NCI-H526 treated with DMSO at 0.1 percent for 48 hours (cell line): ENCODE data around the gene AFAP1L1.
"Not testable (repeated sequence)": the region's sequence is repeated elsewhere in the genome, so short reads cannot be mapped to it uniquely, and the experiment has no call there.

Experiments used
- DNase-seq: peaks from one replicate; lab custom pipeline; 2025; lab: John Stamatoyannopoulos, UW

Gene AFAP1L1

DNA sequence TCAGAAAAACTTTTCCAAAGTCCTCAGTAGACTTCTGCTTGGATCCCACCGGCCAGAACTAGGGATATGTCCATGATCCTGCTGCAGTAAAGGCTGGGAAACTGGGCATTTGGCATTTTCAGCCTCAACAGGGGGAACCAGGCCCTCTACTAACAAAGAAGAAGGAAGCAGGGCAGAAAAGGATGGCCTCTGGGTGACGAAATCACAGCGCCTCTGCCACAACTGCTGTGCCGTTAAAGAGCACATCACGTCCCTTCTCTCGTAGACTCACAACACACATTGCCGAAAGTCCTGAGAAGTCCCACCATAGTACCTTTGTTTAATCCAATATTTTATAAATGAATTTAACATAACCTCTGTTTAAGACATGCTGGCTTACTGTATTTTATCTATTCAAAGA is 10.4 kb upstream of the AFAP1L1 start:
- DNase-seq, result no peak

DNA sequence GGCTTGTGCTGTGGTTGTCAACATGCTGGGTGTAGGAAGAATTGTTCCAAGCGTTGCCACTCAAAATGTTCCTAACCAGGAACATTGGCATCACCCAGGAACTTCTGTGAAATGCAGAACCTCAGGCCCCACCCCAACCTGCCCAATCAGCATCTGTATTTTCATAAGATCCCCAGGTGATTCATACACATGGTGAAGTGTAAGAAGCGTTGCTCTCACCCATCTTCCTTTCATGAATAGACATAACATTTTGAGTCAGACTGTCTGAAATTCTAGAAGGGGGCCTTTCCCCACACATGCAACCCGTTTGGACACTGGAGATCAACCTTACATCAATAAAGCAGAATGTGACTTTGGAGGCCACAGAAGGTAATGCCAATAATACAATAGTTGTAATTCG is 9.3 kb upstream of the AFAP1L1 start:
- DNase-seq, result no peak

DNA sequence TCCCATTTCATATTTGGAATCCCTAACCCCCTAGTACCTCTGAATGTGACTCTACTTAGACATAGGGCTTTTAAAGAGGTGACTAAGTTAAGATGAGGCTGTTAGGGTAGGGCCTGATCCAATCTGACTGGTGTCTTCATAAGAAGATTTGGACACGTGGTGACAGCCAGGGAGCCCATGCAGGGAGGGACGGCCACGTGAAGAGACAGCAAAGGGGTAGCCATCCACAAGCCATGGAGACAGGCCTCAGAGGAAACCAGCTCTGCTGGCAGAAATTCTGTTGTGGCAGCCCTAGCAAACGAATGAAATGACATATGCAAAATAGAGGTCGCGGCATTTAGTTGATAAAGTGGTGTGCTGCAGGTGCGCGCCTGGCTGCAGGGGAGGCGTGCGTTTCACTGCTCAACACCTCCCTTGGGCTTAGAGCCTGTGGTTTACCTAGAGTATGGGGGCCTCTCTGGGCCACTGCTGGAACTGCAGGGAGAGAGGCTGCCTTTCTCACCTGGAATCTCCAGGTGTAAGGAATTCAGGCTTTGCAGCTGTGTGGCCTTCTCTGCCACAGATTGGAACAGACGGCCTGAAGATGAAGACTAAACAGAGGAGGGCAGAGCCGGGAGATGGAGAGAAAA is 7.1 kb upstream of the AFAP1L1 start:
- peak; percentile 72 for DNase-seq

DNA sequence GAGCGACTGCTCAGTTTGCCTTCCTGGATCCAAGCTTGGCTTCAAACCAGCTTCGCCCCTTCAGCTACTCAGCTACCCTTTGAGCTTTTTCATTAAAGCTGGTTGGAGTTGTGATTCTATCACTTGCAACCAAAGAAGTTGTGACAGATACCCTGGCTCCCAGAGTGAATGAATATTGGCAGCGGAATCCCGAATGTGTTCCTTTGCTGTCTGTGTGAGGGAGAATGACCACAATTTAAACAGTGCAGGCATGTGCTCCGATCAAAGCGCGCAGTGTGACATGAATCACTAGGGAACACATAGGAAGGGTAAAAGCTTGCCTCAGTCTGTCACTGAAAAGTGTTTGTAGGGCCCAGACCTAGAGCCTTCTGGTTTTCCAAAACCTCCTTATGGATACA is 6.6 kb upstream of the AFAP1L1 start:
- DNase-seq, result no peak

DNA sequence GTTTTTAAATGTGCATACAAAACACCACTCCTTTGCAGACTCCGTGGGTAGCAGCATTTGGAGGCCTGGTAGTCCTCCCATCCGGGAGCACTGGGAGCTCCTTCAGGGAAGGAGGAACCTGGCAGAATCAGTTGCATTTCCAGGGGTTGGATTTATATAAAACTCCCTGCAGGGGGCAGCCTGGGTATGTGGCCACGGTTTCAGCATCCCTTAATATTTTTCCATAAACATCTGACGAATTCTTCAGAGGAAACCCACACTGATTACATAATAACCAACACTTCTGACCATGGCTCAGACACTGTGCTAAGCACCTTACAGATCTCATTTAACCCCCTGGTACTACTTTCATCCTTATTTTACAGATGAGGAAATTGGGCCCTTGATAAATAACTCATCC is 6.1 kb upstream of the AFAP1L1 start:
- no peak for DNase-seq

DNA sequence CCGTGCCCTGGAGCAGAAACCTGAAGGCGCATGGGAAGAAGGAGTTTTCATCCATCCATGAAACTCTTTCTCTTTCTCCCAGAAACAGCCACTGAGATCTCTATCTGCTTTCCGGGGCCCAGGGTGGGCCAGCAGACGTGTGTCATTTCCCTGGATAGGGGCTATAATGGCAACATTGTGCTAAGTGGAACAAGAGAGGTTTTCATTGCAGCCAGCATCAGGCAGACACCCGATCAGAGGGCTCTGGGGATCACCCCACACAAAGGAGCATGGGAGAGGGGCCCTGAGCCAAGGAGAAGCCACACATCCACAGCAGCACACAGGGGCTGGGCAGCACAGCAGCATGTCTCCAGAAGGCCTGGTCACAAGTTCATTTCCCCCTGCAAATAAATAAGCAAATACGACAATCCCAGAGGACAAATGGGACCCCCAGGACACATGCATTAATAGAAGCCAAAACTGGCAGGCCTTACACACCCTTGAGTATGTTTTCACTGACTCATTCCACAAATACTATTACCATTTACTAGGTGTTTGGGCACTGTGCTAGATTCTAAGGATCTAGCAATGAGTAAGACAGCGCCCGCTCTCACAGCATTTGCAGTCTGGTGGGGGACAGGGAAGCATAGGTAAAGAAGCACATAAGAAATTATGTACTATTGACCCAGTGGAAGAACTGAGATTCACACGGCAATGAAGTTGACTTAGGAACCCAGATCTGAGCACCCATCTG is 4.3 kb upstream of the AFAP1L1 start:
- no peak for DNase-seq

DNA sequence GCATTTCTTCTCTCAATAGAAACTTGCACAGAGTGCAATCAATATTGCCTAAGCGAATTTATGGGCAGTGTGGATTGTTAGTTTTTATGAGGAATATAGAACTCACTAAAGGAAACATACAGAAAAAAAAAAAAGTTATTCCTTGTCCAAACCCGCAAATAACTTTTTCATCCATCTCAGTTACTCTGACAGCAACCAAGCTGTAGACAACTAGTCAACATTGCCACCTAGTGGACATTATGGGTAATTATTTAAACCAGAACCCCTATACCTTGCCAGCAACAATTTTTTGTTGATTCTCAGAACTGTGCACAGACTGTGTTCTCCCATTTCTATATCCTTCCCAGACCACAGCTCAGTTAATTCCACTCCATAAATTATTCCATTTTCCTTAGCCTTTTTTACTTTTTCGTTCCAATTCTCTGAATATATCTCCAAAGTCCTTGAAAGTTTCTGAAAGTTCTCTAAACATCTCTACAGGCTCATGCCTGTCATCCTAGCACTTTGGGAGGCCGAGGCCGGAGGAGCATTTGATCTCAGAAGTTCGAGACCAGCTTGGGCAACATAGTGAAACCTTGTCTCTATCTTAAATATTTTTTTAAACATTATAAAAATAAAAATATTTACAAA is 2.6 kb upstream of the AFAP1L1 start:
- peak; percentile 19 for DNase-seq

DNA sequence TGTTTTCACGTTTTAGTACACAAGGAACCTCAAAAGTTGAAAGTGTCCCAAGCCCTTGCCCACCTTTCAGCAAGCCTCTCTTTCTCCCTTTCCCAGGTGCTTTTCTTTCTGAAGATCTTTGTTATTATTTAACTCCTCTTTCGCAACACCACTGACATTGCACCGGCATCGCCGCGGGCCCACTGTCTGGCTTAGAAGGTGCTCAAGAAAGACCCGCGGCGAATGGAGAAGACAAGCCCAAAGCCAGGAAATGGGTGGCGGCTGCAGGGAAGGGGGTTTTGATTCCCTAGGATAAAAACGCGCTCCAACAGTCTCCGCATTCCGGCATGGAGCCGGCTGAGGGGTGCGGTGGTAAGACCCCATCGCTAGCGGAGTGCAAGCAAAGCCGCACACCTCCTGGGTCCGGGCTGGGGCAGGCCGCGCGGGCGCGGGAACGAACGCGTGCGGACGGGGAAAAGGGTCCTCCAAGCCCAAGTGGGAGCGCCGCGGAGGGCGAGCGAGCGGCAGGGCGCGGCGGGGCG is 404 bp upstream of the AFAP1L1 start:
- DNase-seq, result no peak

DNA sequence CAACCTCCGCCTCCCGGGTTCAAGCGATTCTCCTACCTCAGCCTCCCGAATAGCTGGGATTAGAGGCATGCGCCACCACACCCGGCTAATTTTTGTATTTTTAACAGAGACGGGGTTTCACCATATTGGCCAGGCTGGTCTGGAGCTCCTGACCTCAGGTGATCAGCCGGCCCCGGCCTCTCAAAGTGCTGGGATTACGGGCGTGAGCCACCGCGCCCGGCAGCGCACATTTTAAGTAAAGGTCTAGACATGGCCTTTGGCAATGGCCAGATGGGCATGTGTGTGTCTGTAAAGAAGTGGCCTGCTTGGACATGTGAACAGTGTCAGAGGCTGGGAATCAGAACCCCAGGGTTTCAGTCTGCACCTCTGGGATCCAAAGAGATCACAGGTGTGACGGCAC is 1.1 kb downstream of the AFAP1L1 start:
- DNase-seq, result not testable (repeated sequence)

DNA sequence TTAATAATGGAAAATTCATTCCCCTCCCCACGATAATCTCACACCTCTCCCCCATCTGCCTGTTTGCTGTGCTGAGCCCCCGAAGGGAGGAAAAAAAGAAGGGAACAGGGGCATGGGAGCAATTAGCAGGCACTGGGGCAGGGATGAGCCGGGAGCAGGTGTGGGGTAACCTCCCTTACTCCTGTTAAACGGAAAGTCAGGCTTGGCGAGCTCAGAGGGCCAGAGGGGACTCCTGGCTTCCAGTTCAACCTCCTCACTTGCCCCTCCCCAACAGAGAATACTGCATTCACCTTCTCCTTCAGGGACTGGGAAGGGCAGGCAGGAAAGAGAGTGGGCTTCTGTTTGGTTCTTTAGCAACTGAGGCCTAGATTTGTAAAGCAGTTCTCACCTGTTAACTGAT is 1.6 kb downstream of the AFAP1L1 start:
- DNase-seq, result no peak

DNA sequence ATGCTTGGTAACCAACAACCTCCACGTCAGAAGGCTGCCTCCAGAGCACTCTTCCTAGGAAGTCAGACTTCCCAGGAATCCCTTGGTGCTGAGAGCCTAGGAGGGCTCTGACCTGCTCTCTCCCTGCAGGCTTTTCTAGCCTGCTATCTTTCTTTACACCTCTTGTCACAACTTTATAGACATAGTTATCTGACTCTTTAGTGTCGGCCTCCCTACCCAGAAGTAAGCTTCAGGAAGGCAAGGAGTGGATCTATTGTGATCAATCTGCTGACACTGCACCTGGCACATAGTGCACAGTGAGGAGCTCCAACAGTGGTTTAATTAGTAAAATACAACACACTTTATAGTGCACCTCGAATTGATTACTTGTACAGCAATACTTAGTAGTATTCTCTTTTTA is 2.3 kb downstream of the AFAP1L1 start:
- no peak for DNase-seq

DNA sequence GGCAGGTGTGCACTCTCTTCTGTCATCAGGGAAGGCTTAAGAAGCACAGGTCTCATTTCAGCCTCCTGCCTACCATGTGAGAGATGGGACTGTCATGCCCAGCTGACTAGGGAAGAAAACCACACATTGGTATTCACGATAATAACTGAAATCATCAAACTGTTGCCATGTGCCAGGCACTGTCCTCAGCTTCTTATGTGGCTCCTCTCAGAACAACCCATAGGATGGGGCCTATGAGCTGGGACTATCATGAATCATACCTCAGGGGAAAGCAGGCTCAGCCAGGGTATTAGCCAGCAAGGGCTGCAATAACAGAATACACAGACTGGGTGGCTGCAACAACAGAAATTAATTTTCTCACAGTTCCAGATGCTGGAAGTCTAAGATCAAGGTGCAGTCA is 3.3 kb downstream of the AFAP1L1 start:
- DNase-seq, result no peak

DNA sequence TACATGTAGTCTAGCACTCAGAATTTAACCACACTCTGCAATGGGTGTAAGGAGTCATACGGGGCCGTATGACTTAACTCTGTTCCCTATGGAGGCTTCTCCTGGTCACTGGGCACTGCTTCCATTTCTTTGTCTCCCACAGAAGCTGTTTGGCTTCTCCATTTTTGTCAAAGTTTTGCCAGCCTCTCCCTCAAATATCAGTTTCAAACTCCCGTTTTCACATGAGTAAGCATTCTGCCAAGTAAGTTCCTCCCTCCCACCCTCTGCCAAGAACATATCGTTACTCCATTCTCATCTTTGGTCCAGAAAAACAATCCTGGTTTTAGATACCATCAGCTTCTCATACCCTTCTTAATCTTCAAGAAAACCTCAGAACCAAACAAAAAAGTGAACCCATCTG is 6.1 kb downstream of the AFAP1L1 start:
- no peak for DNase-seq

DNA sequence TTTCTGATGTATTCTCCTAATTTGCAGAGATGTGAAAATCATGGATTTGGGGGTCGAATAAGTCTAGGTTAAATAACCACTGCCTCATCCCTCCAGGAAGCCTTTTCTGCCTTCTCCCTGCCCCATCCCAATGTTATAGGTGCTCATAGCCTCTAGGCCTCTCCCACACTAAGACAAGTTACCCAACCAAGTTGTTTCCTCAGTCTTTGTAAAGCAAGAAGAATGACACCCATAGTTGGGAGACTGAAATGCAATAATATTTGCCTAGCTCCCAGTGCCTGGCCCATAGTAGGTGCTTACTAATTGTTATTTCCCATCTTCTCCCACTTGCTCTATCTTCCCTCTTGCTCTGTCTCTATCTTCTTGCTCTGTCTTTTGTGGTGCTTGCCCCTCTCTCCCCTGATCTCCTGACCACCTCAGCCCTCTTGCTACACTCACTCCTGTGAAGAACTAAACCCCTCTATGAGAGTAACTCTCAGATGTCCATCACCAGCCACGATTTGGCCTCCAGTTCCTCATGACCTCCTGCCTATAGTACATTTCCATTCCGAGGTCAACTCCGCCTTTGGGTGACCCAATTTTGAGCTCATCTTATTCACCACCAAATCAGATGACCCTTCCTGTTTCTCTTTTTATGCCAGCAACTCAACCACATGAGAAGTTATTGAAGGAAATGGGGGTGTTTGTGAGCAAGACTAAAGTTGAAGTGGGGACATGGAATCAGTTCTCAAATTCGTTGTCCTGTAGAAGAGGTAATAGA is 7.0 kb downstream of the AFAP1L1 start:
- DNase-seq, result no peak

DNA sequence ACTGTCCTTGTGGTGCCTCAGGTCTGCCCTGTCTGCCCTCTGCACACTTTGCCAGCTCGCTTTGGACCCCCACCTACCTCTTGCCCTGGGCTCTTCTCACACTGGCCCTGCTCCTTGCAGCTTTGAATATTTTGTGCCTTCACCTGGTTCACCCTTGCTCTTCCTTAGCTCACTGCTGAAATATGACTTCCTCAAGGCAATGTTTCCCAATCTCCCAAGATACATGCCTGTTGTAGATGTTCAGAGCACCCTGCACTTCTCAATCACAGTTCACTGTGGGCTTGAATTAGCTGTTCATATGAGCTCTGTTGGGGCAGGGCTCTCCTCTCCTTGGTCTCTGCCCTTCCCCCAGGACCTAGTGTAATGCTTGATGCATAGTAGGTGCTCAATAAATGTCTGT is 8.0 kb downstream of the AFAP1L1 start:
- no peak for DNase-seq

DNA sequence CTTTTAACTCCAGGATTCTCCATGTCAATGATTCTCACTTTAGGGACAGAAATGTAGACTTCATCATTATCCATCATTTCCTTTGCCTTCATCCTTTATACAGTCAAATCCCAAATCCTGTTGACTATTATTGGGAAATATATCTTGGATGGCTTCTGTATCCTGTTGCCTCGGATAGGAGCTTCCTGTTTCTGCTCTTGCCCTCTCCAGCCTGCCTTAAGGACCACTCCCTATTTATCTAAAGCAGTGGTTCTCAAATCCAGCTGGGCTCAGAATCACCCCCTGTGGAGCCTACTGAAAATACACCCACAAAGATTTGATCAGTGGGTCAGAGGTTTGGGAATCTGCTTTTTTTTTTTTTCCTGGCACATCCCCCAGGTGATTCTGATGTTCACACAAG is 8.5 kb downstream of the AFAP1L1 start:
- DNase-seq, result no peak

DNA sequence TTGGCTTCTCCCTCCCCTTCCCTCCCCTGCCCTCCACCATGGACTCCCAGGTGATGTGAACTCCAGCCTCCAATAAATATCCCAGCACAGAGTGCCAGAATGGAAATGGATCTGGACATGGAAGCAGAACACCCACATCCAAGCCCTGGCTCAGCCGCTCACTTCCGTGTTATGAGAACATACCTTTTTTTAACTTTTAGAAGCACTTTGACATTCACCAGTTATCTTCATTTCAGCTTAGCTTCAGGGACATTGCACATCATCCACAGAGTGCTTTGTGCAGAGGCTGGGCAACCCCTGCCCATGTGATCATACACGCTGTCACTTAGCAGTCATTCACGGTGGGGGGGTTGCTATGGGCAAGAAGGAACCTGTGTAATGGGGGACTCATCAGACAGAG is 9.1 kb downstream of the AFAP1L1 start:
- DNase-seq, result no peak

DNA sequence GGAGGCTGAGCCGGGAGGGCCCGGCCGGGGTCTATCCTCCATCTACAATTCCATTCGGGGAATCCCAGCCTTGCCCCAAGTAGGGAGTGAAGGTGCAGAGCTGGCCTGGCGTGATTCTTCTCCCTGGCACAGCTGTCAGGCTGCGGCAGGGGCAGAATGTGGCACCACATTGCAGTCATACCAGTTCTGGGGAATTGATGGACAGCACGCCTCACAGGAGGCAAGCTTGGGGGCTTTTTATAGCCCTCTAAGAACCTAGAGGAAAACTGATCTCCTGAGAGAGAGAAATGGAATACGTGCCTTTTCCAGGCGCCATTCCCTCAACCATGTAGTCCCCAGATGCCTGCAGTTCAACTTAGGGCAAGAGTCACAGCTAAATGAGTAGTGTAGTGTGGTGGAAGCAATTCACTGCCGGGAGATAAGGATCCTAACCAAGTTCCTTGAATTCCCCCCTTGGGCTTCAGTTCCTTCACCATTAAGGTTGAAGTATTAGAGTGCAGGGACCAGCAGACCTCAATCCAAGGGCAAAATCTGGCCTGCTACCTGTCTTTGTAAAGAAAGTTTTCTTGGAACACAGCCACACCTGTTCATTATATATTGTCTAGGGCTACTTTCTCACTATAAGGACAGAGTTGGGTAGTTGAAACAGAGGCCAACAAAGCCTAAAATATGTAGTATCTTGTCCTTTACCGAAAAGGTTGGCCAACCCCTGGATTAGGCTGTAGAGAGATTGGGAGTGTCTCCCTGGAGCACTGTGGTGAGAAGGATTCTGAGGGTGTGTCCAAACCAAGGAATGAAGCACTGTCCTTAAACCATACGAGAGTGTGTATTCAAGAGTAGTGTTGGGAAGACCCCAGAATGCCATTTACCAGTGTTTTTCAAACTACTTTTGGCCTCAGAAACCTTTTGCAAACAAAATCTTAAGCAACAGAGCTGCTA is 10.6 kb downstream of the AFAP1L1 start:
- DNase-seq, result no peak

DNA sequence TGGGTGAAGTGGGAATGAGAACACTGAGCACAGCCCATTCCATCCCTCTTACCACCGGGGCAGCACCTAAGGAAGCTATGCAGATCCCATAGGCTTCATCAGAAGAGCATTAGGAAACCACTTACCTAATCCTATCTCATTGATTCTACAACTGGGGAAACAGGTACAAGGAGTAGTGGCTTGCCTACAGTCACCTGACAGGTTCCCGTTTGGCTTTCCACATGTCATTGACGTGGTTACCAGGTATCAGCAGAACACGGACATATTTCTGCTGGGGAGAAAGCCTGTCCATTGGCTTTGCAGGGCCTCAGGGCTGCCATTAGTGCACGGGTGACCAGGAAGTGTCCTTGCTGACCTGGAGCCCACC is 11.3 kb downstream of the AFAP1L1 start:
- no peak for DNase-seq

DNA sequence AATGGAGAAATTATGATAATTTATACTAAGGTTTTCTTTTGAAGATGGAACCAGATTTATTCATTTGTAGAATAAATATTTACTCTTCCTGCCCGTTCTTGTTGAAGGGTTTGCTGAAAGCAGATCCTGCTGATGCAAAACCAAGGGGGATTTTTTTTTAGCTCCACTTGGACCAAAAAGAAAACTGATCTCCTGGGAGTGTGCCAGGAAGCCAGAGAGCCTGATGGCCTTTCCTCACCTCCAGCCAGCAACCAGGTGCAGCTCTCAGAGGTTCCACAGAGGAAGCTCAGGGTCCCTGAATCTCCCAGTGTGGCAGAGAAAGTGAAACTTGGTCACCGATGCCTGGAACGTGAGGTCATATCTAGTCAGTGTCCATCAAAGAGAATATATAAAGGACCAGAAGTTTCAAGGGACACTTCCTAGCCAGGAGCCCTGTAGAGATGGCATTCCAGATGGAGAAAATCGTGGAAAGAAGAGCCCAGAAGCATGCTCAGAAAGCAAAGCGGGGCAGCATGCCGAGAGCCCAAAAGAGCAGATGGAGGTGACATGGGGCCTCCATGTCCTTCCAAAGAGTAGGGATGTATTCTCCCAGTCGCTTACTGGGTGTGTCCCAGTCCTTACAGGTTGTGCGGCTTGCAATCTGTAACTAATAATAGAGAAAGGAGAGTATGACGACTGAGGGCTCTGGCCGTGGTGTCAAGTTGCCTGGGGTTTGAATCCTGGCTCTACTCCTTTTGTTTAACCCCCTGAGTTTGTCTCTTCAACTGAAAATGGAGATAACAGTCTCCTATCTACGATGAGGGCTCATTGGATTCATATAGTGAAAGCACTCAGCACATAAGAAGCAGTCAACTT is 12.2 kb downstream of the AFAP1L1 start:
- no peak for DNase-seq

DNA sequence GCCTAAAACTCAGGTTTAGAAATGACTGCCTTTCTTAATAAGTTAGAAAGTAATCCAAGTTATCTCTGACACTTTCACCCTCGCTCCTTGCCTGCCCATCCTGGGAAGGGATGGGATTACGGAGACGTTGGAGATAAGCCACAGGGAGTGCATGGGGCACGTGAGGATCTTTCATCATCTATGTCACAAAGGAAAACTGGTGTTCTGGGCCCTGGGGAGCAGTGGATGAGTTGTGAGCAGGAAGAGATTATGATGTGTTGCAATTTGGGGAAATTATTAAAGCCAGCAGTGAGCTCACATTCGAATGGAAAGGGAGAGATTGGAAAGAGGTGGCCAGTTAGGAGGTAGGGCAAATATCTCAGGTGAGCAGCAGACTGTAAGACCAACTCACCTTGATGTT is 12.8 kb downstream of the AFAP1L1 start:
- DNase-seq, result no peak
